MV-4-11 (cell line): ENCODE data around the gene C14orf132.

ENCODE experiments used
- DNase-seq: peaks from one replicate; lab custom pipeline; 2025; lab: John Stamatoyannopoulos, UW

The C14orf132 gene

GRCh38 chr14:96098309-96098998 is 59.3 kb downstream of the C14orf132 start:
- DNase-seq = peak; percentile 8

GRCh38 chr14:96098999-96099335 is 59.8 kb downstream of the C14orf132 start:
- DNase-seq = no peak

DNA sequence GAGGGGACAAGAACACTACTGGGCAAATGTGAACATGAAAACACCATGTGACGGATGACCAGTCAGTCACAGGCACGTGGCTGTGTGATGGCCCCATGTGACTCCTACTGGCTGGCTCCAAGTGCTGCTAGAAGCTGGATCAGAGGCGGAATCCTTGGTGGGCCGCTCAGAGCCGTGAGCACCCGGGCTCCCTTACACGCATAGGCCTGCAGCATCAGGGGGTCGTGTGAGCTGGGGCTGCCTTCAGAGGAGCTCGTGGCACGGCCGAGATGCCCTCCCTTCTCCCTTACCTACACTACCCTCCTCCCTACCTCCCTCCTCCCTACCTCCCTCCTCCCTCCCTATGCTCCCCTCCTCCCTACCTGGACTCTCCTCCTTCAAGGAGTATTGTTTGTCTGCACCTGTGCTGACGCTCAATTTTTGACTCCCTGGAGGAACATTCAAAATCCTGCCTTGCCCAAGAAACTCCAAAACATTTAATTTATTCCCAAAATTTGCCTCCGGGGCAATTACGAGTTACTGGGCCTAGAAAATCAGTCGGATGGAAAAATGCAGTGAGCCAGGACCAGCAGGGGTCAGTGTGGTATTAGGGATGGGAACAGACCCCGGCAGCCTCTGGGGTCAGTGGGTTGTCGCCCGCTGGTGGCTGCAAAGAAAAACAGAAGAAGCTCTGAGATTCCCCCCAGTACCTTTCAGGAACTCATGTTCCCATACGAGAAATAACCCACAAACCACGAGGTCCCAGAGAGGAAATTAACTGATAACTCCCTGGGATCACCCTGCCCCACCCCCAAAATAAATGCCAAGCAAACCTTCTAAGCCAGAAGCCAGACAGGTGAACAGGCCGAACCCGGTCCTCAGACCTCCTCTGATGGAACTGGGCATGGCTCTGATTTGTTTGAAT is 61.3 kb downstream of the C14orf132 start:
- DNase-seq = peak; percentile 60

GRCh38 chr14:96102081-96102856 is 63.1 kb downstream of the C14orf132 start:
- DNase-seq = no peak

DNA sequence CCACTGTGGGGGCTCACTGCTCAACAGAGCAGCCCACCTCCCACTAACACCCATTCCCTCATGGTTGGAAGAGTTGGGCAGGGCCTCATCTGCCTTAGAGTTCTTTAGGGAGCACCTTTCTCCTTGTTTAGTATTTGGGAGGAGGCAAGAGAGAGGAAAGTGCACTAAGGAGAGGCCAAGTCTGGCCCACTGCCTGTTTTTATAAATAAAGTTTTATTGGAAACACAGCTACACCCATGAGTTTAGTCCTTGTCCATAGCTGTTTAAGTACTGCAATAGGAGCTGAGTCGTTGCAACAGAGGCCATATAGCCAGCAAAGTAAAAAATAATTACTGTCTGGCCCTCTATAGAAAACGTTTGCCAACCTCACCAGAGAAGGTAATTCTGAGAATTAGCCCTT is 63.9 kb downstream of the C14orf132 start:
- no peak for DNase-seq

GRCh38 chr14:96103560-96104460 is 64.6 kb downstream of the C14orf132 start:
- DNase-seq = no peak

GRCh38 chr14:96104469-96105057 is 65.4 kb downstream of the C14orf132 start:
- DNase-seq = peak; percentile 53

DNA sequence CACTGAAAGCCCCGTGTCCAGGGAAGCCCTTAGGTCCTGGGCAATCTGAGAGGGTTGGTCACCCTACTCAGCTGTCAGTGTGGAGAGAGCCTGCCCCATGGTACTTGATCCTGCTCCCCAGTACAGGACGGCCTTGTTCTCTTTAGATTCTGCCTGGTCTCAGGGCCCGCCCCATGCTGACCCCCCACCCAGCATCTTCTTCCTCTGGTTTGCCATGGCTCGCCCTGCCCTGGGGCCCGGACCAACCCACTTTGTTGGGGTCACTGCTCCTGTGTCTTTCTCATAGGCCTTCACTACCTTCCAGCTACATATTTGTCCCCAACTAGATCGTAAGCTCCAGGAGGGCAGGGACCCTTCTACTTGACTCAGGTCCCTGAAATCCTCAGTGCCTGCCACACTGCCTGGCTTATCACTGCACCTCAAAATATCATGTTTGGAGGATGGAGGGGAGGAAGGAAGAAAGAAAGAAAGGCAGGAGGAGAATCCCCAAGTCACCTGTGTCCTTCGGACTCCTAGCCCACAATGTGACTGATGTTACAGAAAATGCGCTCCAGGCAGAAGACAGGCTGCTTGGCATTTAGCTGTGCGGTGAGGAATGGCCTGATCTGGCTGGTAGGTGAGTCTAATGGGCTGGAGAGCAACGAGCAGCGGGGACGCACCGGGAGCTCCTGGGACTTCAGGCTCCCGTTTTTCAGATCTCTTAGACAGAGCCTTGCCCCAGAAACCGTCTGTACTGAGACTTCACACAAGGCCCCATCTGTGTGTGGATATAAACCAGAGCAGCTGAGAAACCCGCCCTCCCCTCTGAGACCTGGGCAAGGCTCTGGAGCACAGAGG is 66.1 kb downstream of the C14orf132 start:
- DNase-seq = no peak

DNA sequence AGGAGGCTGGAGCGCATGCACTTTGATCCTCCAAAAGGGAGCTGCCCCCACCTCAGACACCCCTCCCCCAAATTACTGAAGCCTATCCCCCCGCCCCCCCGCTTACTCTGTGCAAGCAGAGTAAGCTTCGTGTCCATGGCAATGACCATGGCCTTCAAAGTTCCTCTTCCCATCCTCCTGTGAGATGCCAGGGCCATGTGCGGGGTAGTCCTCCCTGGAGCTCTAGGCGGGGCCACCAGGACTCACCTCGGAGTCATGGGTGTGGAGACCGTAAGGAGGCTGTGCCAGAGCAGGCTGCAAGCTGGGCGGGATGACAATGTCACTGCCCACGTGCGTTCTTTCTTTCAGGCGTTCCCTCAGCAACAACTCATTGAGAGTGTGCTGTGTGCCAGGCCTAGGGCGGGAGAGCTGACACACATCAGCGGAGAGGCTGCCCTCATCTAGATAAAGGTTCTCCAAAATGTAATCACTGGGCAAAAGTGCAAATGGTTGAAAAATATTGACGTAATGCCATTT is 66.8 kb downstream of the C14orf132 start:
- no peak for DNase-seq

- DNase-seq = no peak
Measured at GRCh38 chr14:96106891-96107290, 67.7 kb downstream of the C14orf132 start.

- no peak for DNase-seq
Measured at GRCh38 chr14:96108061-96108795, 69.1 kb downstream of the C14orf132 start.

GRCh38 chr14:96108911-96109310 is 69.7 kb downstream of the C14orf132 start:
- no peak for DNase-seq

- no peak for DNase-seq
Measured at GRCh38 chr14:96109596-96110355, 70.6 kb downstream of the C14orf132 start.

DNA sequence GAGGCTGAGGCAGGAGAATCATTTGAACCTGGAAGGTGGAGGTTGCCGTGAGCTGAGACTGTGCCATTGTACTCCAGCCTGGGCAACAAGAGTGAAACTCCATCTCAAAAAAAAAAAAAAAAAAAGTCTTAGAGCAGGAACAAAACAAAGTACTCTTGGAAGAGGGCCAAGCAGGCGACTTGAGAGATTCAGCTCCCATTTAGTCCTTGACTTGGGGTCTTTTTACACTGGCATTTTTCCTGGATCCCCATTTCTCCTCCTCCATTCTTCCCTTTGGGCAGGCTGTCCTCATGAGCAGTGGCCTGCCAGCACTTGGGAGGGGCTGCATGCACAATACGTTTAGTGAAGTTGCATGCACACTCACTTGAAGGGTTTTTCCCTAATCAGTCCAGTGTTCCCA is 72.9 kb downstream of the C14orf132 start:
- DNase-seq = no peak

DNA sequence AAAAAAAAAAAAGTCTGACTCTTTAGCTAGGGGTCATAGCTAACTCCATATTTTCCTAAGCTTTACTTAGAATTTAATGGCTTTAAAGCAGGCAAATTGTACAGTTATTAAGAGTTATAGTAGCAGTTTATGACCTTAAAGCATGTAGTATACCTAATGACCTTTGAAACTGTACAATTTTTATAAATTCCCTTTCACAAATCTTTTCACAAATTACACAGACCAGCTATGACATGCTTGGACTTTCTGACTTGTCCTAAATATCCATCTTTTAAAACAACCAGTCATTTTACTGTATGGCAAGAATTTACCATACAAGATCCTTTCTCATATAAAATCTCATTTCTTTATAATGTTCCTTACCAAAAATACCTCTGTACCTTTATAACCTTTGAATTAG is 74.8 kb downstream of the C14orf132 start:
- no peak for DNase-seq

DNA sequence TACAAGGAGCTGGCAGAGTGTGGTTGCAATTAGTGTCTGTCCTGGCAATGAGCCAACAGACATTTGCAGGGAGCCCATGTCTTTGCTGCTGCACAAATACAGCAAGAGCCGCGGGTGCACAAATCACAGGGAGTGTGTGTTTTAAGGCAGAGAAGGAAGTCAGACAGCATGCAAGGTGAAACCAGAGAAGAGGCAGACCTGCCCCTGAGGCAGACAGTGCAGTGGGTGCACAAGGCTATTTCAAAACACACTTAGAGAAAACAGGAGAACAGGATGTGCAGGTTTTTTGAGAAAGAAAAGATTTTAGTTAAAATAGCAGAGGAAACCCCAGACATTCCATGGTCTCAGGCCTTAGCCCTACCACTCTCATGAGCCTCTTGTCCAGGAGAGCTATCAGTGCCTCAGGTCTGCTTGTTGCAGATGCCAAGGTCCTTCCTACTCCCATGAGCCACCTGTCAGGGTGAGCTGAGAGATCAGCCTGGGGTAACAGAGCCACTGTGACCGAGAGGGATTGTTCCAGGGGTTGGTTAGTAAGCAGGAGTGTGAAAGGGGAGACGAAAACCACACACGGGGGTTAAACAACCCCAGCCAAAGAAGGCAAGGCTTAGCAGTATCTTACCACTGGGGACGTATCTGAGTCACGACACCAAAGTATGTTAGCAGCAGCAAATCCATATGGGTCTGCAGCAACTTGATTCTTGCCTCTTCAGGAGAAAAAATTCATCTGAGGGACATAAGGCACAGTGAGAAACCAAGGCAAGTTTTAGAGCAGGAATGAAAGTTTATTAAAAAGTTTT is 78.1 kb downstream of the C14orf132 start:
- DNase-seq = no peak

- no peak for DNase-seq
Measured at GRCh38 chr14:96117960-96118359, 78.8 kb downstream of the C14orf132 start.

DNA sequence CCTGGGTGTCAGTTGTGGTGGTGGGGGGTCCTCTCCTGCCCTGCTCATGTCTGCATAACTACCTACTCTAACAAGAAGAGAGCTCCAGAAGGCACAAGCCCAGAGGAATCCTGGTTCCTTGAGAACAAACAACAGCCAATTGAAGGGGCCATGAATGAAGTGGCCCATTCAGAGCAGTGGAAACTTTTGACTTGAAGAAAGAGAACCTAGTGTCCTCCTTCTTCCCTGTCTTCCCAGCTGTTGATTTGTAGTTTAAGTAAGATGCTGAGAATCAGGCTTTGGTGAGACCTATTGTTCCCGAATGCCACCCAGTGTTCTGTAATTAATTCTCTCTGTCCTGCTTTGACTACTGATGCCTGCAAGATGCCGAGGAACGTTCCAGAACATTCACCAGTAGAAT is 79.2 kb downstream of the C14orf132 start:
- no peak for DNase-seq
